GM10248 (cell line): ENCODE results near the gene HIC1.

Experiments
- CTCF ChIA-PET: fragments of 300-600 bp; sonication (Branson Sonifier 250); formaldehyde crosslinking; extraction: SDS; loops from one replicate; lab custom pipeline; 2021; ENCODE audit warnings: antibody characterized with exemption; lab: Yijun Ruan, JAX
- POLR2A ChIA-PET: fragments of 350-650 bp; sonication (Branson Sonifier 250); formaldehyde crosslinking; extraction: SDS; loops from one replicate; lab custom pipeline; 2020; ENCODE audit warnings: antibody characterized with exemption; lab: Yijun Ruan, JAX
- DNase-seq: peaks from one replicate; pipeline ENCODE4 v3.0.0; 2012; ENCODE audit errors: extremely low spot score
- CTCF ChIP-seq: IDR thresholded peaks from 2 replicates; pipeline ENCODE4 v1.5.1; 2012; ENCODE audit warnings: mild to moderate bottlenecking, low read depth; ENCODE audit errors: extremely low read depth, missing control alignments, control extremely low read depth

The HIC1 gene

GRCh38 chr17:2040219-2040827 is 14.6 kb upstream of the HIC1 start:
- ChIA-PET CTCF (interaction anchor here (1.1 to 3.4 kb wide), 4 partner anchors 10 to 319 kb away, joined by 3 to 20 read pairs (median 10); partner anchors contain the start of gene DPH1), POLR2A (interaction anchor here (0.8 kb wide), 1 partner anchor 28 kb away, joined by 3 read pairs; no protein-coding TSS in a partner anchor)
- DNase-seq: no peak
- no peak for TF ChIP-seq CTCF

GRCh38 chr17:2040942-2041560 is 13.9 kb upstream of the HIC1 start:
- ChIA-PET POLR2A (interaction anchor here (0.8 kb wide), 1 partner anchor 27 kb away, joined by 3 read pairs; no protein-coding TSS in a partner anchor), CTCF (interaction anchor here (1.2 to 3.4 kb wide), 4 partner anchors 10 to 320 kb away, joined by 3 to 20 read pairs (median 10); partner anchors contain the start of gene DPH1)
- TF ChIP-seq CTCF: no peak
- DNase-seq: no peak

GRCh38 chr17:2041561-2042389 is 13.1 kb upstream of the HIC1 start, which contains the start of gene OVCA2:
OVCA2 (plus strand) TSS chr17:2042022; CDS start chr17:2042048, 26 bp downstream.
- POLR2A ChIA-PET: no interaction called here
- CTCF ChIA-PET: interaction anchor here (1.2 to 3.4 kb wide), 7 partner anchors 11 to 351 kb away, joined by 3 to 20 read pairs (median 4); partner anchors contain the start of gene DPH1
- DNase-seq: peak; percentile 98
- TF ChIP-seq CTCF: peak; percentile 68

GRCh38 chr17:2042390-2042847 is 12.5 kb upstream of the HIC1 start:
- CTCF ChIA-PET: interaction anchor here (1.2 to 3.4 kb wide), 7 partner anchors 11 to 350 kb away, joined by 3 to 20 read pairs (median 4); partner anchors contain the start of gene DPH1
- POLR2A ChIA-PET: no interaction called here
- TF ChIP-seq CTCF: no peak
- no peak for DNase-seq

- POLR2A ChIA-PET: no interaction called here
- CTCF ChIA-PET: interaction anchor here (0.5 to 3.4 kb wide), 5 partner anchors 10 to 349 kb away, joined by 3 to 11 read pairs (median 3); no protein-coding TSS in a partner anchor
- TF ChIP-seq CTCF: no peak
- no peak for DNase-seq
These were observed 12.0 kb upstream of the HIC1 start for GRCh38 chr17:2042933-2043332.
